ENCODE data around the gene RPS21.

DNA sequence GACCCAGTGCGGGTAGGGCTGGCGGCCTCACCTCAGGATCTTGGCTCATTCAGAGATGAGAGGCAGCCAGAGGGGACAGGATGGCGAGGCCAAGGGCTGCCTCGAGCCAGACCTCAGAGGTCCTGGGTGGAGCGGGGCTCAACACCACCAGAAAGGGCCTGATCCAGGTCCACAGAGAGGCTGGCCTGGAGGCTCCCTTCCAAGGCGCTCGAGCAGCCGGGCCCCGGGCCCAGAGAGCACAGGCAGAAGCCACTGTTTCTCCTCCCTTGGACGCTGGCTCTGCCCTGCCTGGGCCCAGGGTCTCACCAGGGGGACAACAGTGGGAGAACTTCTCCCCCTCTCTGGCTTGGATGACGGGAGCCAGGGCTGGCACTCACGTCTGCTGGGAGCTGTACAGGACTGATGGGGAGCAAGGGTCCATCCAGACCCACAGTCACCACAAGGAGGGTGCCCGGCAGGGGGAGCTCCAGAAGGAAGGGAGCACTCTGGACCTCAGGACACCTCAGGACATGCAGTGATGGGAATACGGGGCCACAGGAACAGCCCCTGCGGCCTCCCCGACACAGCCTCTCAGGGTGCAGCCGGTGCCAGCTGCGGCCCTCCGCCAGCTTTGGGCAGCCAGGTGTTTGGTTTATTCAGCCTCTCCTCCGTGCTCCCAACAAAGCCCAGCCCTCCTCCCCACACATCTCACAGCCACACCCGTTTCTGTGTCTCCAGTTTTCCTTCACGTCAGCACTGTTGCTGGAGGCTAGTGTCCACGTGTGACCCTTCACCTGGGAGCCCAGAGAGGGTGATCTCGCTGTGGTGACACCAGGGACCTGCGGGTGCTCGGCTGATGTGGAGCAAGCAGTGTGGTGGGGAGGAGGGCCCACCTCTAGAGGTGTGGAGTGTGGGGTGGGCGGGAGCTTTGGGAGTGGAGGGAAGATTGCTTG lies 8.7 kb downstream of the RPS21 start:
- no peak for TF ChIP-seq EZH2 (IDR thresholded peaks at IDR 0.05; ENCODE audit: insufficient read depth, poor library complexity, severe bottlenecking)
- no peak for TF ChIP-seq EZH2phosphoT487 (IDR thresholded peaks at IDR 0.05; ENCODE audit: insufficient read depth, low read depth)

All from GM23248 (cell line).